ENCODE measurements around the gene OR2V1. TPM values are rescaled to one million over a fixed set of nuclear protein-coding genes. Genes with fewer than 3 reads are reported as not detected.

Gene OR2V1
- total RNA-seq, 2 donors from 2014 or later = not detected

DNA sequence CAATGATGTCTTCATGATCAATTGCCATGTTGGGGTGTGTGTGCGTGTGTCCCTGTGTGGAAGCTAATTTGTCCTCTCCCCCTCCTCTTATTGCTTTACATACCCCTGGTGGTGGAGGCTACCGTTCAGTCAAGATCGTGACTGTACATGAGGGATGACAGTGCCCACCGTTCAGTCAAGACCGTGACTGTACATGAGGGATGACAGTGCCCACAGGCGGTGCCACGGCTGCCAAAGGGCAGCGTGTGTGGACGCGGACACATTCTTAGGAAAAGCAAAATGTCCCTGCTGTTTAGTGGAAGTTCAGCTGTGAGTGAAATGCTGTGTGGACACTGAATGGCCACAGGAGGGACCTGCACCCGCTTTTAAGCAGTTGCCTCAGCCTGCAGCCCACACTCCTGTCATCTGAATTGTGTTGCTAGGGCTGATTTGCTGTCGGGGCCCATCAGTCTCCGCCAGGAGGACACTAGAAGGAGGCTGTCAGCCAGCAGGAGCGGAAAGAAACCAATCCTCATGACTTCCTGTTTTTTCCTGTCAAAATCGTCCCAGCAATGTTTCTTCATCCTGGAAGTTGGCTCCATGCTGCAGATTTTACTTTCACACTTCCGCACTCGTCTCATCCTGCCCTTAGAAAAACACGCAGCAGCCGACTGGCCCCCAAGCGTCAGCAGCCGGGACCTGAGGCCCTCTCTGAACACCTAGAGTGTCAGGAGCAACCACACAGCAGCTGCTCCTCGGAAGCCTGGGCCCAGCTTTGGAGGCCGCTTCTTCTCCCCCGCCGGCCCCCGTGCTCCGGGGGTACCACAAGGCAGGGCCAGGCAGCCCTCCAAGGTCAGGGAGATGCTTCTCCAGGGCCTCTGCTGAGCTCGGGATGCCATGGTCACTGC lies 9.1 kb downstream of the OR2V1 start:
- no peaks in the 10 kb centered on the region for H3K27me3 ChIP-seq
- no peaks in the 10 kb centered on the region for H3K4me1 ChIP-seq
- TF ChIP-seq, protein P1, sequence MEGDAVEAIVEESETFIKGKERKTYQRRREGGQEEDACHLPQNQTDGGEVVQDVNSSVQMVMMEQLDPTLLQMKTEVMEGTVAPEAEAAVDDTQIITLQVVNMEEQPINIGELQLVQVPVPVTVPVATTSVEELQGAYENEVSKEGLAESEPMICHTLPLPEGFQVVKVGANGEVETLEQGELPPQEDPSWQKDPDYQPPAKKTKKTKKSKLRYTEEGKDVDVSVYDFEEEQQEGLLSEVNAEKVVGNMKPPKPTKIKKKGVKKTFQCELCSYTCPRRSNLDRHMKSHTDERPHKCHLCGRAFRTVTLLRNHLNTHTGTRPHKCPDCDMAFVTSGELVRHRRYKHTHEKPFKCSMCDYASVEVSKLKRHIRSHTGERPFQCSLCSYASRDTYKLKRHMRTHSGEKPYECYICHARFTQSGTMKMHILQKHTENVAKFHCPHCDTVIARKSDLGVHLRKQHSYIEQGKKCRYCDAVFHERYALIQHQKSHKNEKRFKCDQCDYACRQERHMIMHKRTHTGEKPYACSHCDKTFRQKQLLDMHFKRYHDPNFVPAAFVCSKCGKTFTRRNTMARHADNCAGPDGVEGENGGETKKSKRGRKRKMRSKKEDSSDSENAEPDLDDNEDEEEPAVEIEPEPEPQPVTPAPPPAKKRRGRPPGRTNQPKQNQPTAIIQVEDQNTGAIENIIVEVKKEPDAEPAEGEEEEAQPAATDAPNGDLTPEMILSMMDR (IDR thresholded peaks at IDR 0.05) = no peak
- no peak overlapping the region for H3K9ac ChIP-seq (ENCODE audit: low read depth in 2 of 2, low read length in 2 of 2)
- DNase-seq = no peak
- no peak overlapping the region for H3K27ac ChIP-seq
- no peaks in the 10 kb centered on the region for H3K9me3 ChIP-seq
- intact Hi-C loops (cut with DNase I) = no loop called here
- H3K36me3 ChIP-seq = no peaks in the 10 kb centered on the region
- no peak overlapping the region for H3K4me3 ChIP-seq

DNA sequence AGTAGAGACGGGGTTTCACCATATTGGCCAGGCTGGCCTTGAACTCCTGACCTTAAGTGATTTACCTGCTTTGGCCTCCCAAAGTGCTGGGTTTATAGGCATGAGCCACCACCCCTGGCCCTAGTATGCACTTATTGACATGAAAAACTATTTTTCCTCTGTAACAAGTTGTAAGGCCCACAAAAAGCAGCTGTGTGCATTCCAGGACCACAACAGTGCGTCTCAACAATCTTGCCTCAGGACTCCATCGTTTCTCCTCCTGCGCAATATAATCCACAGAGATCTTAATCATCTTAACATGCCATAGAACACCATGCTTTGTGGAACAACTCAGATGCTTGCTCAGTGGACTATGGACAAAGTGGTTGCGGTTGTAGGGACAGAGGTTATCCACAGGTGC lies 10.2 kb downstream of the OR2V1 start:
- TF ChIP-seq, protein P1 (IDR thresholded peaks at IDR 0.05) = no peak
- Histone ChIP-seq H3K27me3 (peaks cover 6% of the 10 kb centered on the region), H3K36me3 (no peaks in the 10 kb centered on the region), H3K4me1 (no peaks in the 10 kb centered on the region), H3K27ac (no peak overlapping the region), H3K9me3 (no peaks in the 10 kb centered on the region), H3K9ac (ENCODE audit: low read depth in 2 of 2, low read length in 2 of 2) (no peak overlapping the region), H3K4me3 (no peak overlapping the region)
- intact Hi-C loops (cut with DNase I) = no loop called here
- DNase-seq = no peak

DNA sequence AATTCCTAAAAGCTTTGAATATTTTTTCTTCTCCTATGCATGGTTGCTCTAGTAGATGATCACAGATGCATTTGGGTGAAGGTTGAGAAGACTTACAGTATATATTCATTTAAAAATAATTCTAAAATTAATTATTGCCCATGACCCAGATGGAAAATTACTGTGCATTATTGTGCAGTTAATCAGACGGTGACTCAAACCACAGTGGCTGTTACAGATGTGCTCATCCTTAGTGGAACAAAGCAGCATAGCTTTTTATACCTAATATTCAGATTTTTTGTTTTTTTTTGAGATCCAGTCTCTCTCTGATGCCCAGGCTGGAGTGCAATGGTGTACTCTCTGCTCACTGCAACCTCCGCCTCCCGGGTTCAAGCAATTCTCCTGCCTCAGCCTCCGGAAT lies 10.7 kb downstream of the OR2V1 start:
- intact Hi-C loops (cut with DNase I) = no loop called here
- Histone ChIP-seq H3K36me3 (no peaks in the 10 kb centered on the region), H3K4me1 (no peaks in the 10 kb centered on the region), H3K27ac (no peak overlapping the region), H3K27me3 (peaks cover 10% of the 10 kb centered on the region), H3K9ac (ENCODE audit: low read depth in 2 of 2, low read length in 2 of 2) (no peak overlapping the region), H3K4me3 (no peak overlapping the region), H3K9me3 (no peaks in the 10 kb centered on the region)
- TF ChIP-seq, protein P1 (IDR thresholded peaks at IDR 0.05) = no peak
- no peak for DNase-seq

DNA sequence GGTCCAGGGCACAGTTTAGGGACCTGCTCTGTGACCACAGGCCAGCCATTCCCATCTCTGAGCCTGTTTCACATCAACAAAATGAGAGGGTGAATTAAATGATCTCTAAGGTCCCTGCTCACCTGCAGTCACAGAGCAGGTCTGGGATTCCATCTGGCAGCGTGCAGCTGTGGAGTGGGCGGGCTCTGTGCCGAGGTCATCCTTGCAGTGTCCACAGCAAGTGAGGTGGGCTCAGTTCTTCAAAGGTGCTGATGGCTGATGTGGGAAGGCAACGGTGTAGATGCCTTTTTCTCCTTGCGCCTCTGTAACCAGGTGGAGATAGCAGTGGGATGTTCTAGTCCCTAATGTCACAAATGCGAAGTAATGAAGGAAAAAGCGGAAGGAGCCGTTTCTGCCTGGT lies 11.9 kb downstream of the OR2V1 start:
- Histone ChIP-seq H3K9me3 (no peaks in the 10 kb centered on the region), H3K4me1 (no peaks in the 10 kb centered on the region), H3K27me3 (peaks cover 22% of the 10 kb centered on the region), H3K36me3 (no peaks in the 10 kb centered on the region), H3K4me3 (no peak overlapping the region), H3K27ac (no peak overlapping the region), H3K9ac (ENCODE audit: low read depth in 2 of 2, low read length in 2 of 2) (no peak overlapping the region)
- no peak for DNase-seq
- intact Hi-C loops (cut with DNase I) = no loop called here
- TF ChIP-seq, protein P1 (IDR thresholded peaks at IDR 0.05) = no peak

DNA sequence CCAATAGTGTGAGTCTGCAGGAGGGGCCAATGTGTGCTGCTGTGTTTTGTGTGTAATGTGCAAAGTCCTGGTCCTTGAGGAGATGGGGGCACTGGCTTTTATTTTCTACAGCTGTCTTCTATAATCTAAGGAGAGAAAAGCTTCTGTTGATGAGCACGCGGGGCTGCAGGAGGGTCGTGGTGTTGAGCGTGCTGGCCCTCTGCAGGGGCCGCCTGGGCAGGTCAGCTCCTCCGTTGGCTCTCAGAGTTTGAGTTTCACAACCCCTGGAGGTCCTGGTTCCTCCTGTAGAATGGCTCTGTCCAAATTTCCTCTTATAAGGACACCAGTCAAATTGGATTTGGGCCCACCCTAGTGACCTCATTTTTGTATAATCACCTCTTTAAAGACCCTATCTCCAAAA lies 12.6 kb downstream of the OR2V1 start:
- no peak for DNase-seq
- no peaks in the 10 kb centered on the region for H3K4me1 ChIP-seq
- intact Hi-C loops (cut with DNase I) = no loop called here
- H3K27me3 ChIP-seq = peaks cover 25% of the 10 kb centered on the region
- no peaks in the 10 kb centered on the region for H3K36me3 ChIP-seq
- no peak overlapping the region for H3K27ac ChIP-seq
- H3K9me3 ChIP-seq = no peaks in the 10 kb centered on the region
- no peak overlapping the region for H3K4me3 ChIP-seq
- TF ChIP-seq, protein P1 (IDR thresholded peaks at IDR 0.05) = no peak
- H3K9ac ChIP-seq (ENCODE audit: low read depth in 2 of 2, low read length in 2 of 2) = no peak overlapping the region
